ENCODE data around the gene EEF1E1. TPM values are rescaled to one million over a fixed set of nuclear protein-coding genes. Genes with fewer than 3 reads are reported as not detected.

The EEF1E1 gene
- total RNA-seq, 4 donors from 2014 or later, result 14.7 to 44.1 (median 20.5) TPM

GRCh38 chr6:8063761-8064637 is 38.3 kb downstream of the EEF1E1 start, which contains the start of gene BLOC1S5:
TSS of gene BLOC1S5 (minus strand) at chr6:8064389. CDS start at chr6:8064376, 13 bp downstream.
- Histone ChIP-seq H3K27ac (peak within 1 kb of the TSS; percentile 47 to 93 (median 87)), H3K27me3 (no peaks in the 10 kb centered on the region), H3K36me3 (peaks cover 0 to 25% (median 0%) of the 10 kb centered on the region in 3 donors), H3K9me3 (no peaks in the 10 kb centered on the region), H3K4me3 (peak within 1 kb of the TSS; percentile 54 to 84 (median 68)), H3K4me1 (peaks cover 0 to 20% (median 4%) of the 10 kb centered on the region in 4 donors)
- peak; percentile 93 to 97 for DNase-seq (ENCODE audit: low spot score in 2 of 2)
- WGBS, 2 donors, result 0 to 1% methylated on average over 63 to 64 of the region's 64 CpGs
- TF ChIP-seq POLR2A (IDR thresholded peaks at IDR 0.05) (peak; percentile 46 to 71), EP300 (IDR thresholded peaks at IDR 0.05) (peak; percentile 83 to 88), CTCF (IDR thresholded peaks at IDR 0.05) (peak in 3 of 5 experiments; percentile 11 to 61 (median 36))

GRCh38 chr6:8061736-8062135 is 40.6 kb downstream of the EEF1E1 start:
- 89 to 94% methylated on average over 4 of the region's 4 CpGs for WGBS, 2 donors
- Histone ChIP-seq H3K27ac (no peak overlapping the region), H3K4me1 (peaks cover 0 to 27% (median 4%) of the 10 kb centered on the region in 4 donors), H3K27me3 (no peaks in the 10 kb centered on the region), H3K36me3 (peaks cover 0 to 34% (median 0%) of the 10 kb centered on the region in 3 donors), H3K4me3 (no peak overlapping the region), H3K9me3 (no peaks in the 10 kb centered on the region)
- no peak for TF ChIP-seq CTCF (IDR thresholded peaks at IDR 0.05)
- TF ChIP-seq POLR2A (IDR thresholded peaks at IDR 0.05), result no peak
- no peak for TF ChIP-seq EP300 (IDR thresholded peaks at IDR 0.05)
- DNase-seq (ENCODE audit: low spot score in 2 of 2), result no peak

- no peaks in the 10 kb centered on the region for H3K27me3 ChIP-seq
- peaks cover 0 to 27% (median 4%) of the 10 kb centered on the region in 4 donors for H3K4me1 ChIP-seq
- DNase-seq (ENCODE audit: low spot score in 2 of 2), result no peak
- no peak overlapping the region for H3K27ac ChIP-seq
- TF ChIP-seq POLR2A (IDR thresholded peaks at IDR 0.05) (no peak), EP300 (IDR thresholded peaks at IDR 0.05) (no peak), CTCF (IDR thresholded peaks at IDR 0.05) (no peak)
- H3K9me3 ChIP-seq, result no peaks in the 10 kb centered on the region
- H3K36me3 ChIP-seq, result peaks cover 0 to 45% (median 0%) of the 10 kb centered on the region in 3 donors
- H3K4me3 ChIP-seq, result no peak overlapping the region
- WGBS, 2 donors, result 87% methylated on average over 3 of the region's 3 CpGs
Measured at GRCh38 chr6:8060346-8060745, 42.0 kb downstream of the EEF1E1 start.

- no peak overlapping the region for H3K27ac ChIP-seq
- TF ChIP-seq POLR2A (IDR thresholded peaks at IDR 0.05) (no peak), CTCF (IDR thresholded peaks at IDR 0.05) (peak in 2 of 5 experiments; percentile 15 to 23), EP300 (IDR thresholded peaks at IDR 0.05) (no peak)
- no peak for DNase-seq (ENCODE audit: low spot score in 2 of 2)
- no peaks in the 10 kb centered on the region for H3K9me3 ChIP-seq
- H3K36me3 ChIP-seq, result peaks cover 0 to 49% (median 0%) of the 10 kb centered on the region in 3 donors
- no peaks in the 10 kb centered on the region for H3K27me3 ChIP-seq
- H3K4me3 ChIP-seq, result no peak overlapping the region
- H3K4me1 ChIP-seq, result peaks cover 0 to 21% (median 2%) of the 10 kb centered on the region in 4 donors
Measured at GRCh38 chr6:8059129-8059528, 43.2 kb downstream of the EEF1E1 start.

- H3K27ac ChIP-seq, result no peak overlapping the region
- H3K9me3 ChIP-seq, result no peaks in the 10 kb centered on the region
- DNase-seq (ENCODE audit: low spot score in 2 of 2), result no peak
- WGBS, 2 donors, result 72 to 78% methylated on average over 3 of the region's 3 CpGs
- peaks cover 0 to 56% (median 0%) of the 10 kb centered on the region in 3 donors for H3K36me3 ChIP-seq
- TF ChIP-seq EP300 (IDR thresholded peaks at IDR 0.05), result no peak
- no peak for TF ChIP-seq POLR2A (IDR thresholded peaks at IDR 0.05)
- no peak for TF ChIP-seq CTCF (IDR thresholded peaks at IDR 0.05)
- no peak overlapping the region for H3K4me3 ChIP-seq
- peaks cover 0 to 13% (median 0%) of the 10 kb centered on the region in 4 donors for H3K4me1 ChIP-seq
- H3K27me3 ChIP-seq, result no peaks in the 10 kb centered on the region
Measured at GRCh38 chr6:8057793-8058192, 44.6 kb downstream of the EEF1E1 start.

Measured in tibial nerve (tissue), 4 donors.